OCI-LY7 (cell line): ENCODE data around the gene EIF3K. TPM values are rescaled to one million over a fixed set of nuclear protein-coding genes. Genes with fewer than 3 reads are reported as not detected.
A peak's percentile ranks its signal among the peaks of the same experiment; 100 is the strongest.

Experiments used
- BruUV-seq: library from RNA; stranded (reverse); fragments of 400-500 nt; replicated peaks from 2 replicates; lab custom pipeline; 2021; lab: Mats Ljungman, UMichigan
- CTCF ChIA-PET: fragments of 300-600 bp; sonication (Branson Sonifier 250); formaldehyde crosslinking; loops from one replicate; lab custom pipeline; 2022; ENCODE audit warnings: antibody characterized with exemption; ENCODE audit not compliant: unreplicated experiment; lab: Charles Lee
- POLR2A ChIA-PET: fragments of 300-600 bp; sonication (Branson Sonifier 250); formaldehyde crosslinking; loops from one replicate; lab custom pipeline; 2022; ENCODE audit warnings: antibody characterized with exemption; lab: Charles Lee
- DNase-seq: peaks from one replicate; pipeline ENCODE4 v3.0.0-alpha.2; 2015; ENCODE audit warnings: low spot score
- H2AFZ ChIP-seq: fragments of 200-600 bp; sonication (generic), shearing (Covaris generic); 2 replicates; pipeline ENCODE4 v1.6.1; 2014; ENCODE audit warnings: mild to moderate bottlenecking, antibody characterized with exemption, low read length, moderate library complexity
- H3K27ac ChIP-seq: fragments of 200-600 bp; sonication (generic); 2 replicates; pipeline ENCODE4 v1.5.1; 2014; ENCODE audit warnings: mixed run types, low read depth, mild to moderate bottlenecking, moderate library complexity, low read length, inconsistent platforms; ENCODE audit not compliant: poor library complexity, severe bottlenecking
- H3K36me3 ChIP-seq: fragments of 200-600 bp; sonication (generic); 2 replicates; pipeline ENCODE4 v1.6.1; 2014; ENCODE audit warnings: mild to moderate bottlenecking, antibody characterized with exemption, low read length, moderate library complexity, mixed read lengths; ENCODE audit not compliant: insufficient read depth
- H3K4me1 ChIP-seq: fragments of 200-600 bp; sonication (generic); 2 replicates; pipeline ENCODE4 v1.5.1; 2014; ENCODE audit warnings: mild to moderate bottlenecking, low read length; ENCODE audit not compliant: insufficient read depth, poor library complexity, severe bottlenecking
- H3K4me2 ChIP-seq: fragments of 200-600 bp; sonication (generic); 2 replicates; pipeline ENCODE4 v1.6.1; 2014; ENCODE audit warnings: mild to moderate bottlenecking, low read length
- H3K4me3 ChIP-seq: fragments of 200-600 bp; sonication (generic); 2 replicates; pipeline ENCODE4 v1.5.1; 2014; ENCODE audit warnings: mild to moderate bottlenecking, low read depth, low read length; ENCODE audit not compliant: poor library complexity, severe bottlenecking
- H3K79me2 ChIP-seq: fragments of 200-600 bp; sonication (generic); 2 replicates; pipeline ENCODE4 v1.6.1; 2016; ENCODE audit warnings: low read depth, mild to moderate bottlenecking, low read length, moderate library complexity, mixed read lengths; ENCODE audit not compliant: insufficient read depth
- H3K9me2 ChIP-seq: fragments of 200-600 bp; sonication (generic); 2 replicates; pipeline ENCODE4 v1.6.1; 2016; ENCODE audit warnings: mild to moderate bottlenecking, low read length, mixed read lengths; ENCODE audit not compliant: insufficient read depth
- H3K9me3 ChIP-seq: fragments of 200-600 bp; sonication (generic); 2 replicates; pipeline ENCODE4 v1.6.1; 2014; ENCODE audit warnings: mild to moderate bottlenecking, mixed run types, low read length, mixed read lengths
- H4K20me1 ChIP-seq: fragments of 200-600 bp; sonication (generic); 2 replicates; pipeline ENCODE4 v1.6.1; 2014; ENCODE audit warnings: mild to moderate bottlenecking, antibody characterized with exemption, low read length, moderate library complexity, mixed read lengths; ENCODE audit not compliant: insufficient read depth
- EZH2phosphoT487 ChIP-seq: fragments of 200-600 bp; sonication (generic); IDR thresholded peaks from 2 replicates; pipeline ENCODE4 v1.6.1; 2018; ENCODE audit warnings: low read depth, borderline replicate concordance, mild to moderate bottlenecking, mixed run types, antibody characterized with exemption, low read length, moderate library complexity, mixed read lengths
- intact Hi-C: fragments of 100-400 bp; cut with micrococcal nuclease; formaldehyde crosslinking; loops from one replicate; pipeline ENCODE4 v1.10.0; 2022; ENCODE audit not compliant: unreplicated experiment
- total RNA-seq, 2 experiments: library from RNA; depleted of rRNA in 1 of 2; stranded (reverse); fragments of >200 nt in 1 of 2; shearing (Covaris generic) in 1 of 2; gene quantifications; 2 replicates each; pipeline ENCODE4 v1.2.3, GENCODE V29; 2014 to 2022
- TF ChIP-seq, protein P1 (sequence below): fragments of 200-600 bp; sonication (generic); conservative IDR thresholded peaks from 2 replicates; pipeline ENCODE4 v1.5.1; 2014; ENCODE audit warnings: mild to moderate bottlenecking, antibody characterized with exemption, low read length, moderate library complexity, mixed read lengths

EIF3K gene
- total RNA-seq, 2 experiments from 2014 or later = 321 to 364 TPM

DNA sequence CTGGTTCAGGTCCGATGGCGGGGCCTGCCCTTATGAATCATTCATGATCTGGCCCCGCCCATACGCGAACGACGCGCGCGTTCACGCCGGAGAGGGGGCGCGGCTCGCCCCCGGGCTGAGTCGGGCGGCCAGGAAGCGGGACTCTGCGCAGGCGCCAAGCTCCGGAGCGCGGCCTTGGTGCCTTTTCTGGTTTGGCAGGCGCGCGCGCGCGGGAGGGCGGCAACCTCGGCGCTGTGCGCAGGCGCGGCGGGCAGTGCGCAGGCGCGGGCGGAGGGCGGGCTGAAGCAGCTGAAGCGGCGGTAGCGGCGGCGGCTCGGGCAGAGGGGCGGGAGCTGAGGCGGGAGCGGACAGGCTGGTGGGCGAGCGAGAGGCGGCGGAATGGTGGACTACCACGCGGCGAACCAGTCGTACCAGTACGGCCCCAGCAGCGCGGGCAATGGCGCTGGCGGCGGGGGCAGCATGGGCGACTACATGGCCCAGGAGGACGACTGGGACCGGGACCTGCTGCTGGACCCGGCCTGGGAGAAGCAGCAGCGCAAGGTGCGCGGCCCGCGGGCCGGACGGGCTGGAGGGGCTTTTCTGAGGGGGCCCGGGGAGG is 28.5 kb downstream of the EIF3K start, which contains the start of gene ACTN4:
Gene ACTN4, plus strand, starts transcription at position 282 of the 598 bp plus-strand sequence. Its CDS starts 97 bp downstream, at position 379.
- Histone ChIP-seq H3K4me2 (peak within 1 kb of the TSS; percentile 95), H3K4me1 (peaks cover 18% of the 10 kb centered on the region), H4K20me1 (peaks cover 20% of the 10 kb centered on the region), H3K36me3 (peaks cover 3% of the 10 kb centered on the region; the same call in 1 of the 2 replicates), H3K9me3 (no peaks in the 10 kb centered on the region), H3K4me3 (peak within 1 kb of the TSS; percentile 99), H3K9me2 (no peaks in the 10 kb centered on the region), H3K27ac (peak within 1 kb of the TSS; percentile 35), H2AFZ (peak within 1 kb of the TSS; percentile 58), H3K79me2 (peaks cover 46% of the 10 kb centered on the region)
- ChIA-PET POLR2A (interaction anchor here (0.6 to 1.5 kb wide), 8 partner anchors 10 to 395 kb away, joined by 3 to 13 read pairs (median 4); partner anchors contain the start of genes EIF3K and MAP4K1), CTCF (interaction anchor here (0.6 to 1.2 kb wide), 4 partner anchors 9 to 222 kb away, joined by 3 read pairs; no protein-coding TSS in a partner anchor)
- no TSS peak for BruUV-seq
- TF ChIP-seq, protein P1, sequence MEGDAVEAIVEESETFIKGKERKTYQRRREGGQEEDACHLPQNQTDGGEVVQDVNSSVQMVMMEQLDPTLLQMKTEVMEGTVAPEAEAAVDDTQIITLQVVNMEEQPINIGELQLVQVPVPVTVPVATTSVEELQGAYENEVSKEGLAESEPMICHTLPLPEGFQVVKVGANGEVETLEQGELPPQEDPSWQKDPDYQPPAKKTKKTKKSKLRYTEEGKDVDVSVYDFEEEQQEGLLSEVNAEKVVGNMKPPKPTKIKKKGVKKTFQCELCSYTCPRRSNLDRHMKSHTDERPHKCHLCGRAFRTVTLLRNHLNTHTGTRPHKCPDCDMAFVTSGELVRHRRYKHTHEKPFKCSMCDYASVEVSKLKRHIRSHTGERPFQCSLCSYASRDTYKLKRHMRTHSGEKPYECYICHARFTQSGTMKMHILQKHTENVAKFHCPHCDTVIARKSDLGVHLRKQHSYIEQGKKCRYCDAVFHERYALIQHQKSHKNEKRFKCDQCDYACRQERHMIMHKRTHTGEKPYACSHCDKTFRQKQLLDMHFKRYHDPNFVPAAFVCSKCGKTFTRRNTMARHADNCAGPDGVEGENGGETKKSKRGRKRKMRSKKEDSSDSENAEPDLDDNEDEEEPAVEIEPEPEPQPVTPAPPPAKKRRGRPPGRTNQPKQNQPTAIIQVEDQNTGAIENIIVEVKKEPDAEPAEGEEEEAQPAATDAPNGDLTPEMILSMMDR = no peak
- no peak for TF ChIP-seq EZH2phosphoT487
- DNase-seq = peak; percentile 97
- intact Hi-C loops = no loop called here

DNA sequence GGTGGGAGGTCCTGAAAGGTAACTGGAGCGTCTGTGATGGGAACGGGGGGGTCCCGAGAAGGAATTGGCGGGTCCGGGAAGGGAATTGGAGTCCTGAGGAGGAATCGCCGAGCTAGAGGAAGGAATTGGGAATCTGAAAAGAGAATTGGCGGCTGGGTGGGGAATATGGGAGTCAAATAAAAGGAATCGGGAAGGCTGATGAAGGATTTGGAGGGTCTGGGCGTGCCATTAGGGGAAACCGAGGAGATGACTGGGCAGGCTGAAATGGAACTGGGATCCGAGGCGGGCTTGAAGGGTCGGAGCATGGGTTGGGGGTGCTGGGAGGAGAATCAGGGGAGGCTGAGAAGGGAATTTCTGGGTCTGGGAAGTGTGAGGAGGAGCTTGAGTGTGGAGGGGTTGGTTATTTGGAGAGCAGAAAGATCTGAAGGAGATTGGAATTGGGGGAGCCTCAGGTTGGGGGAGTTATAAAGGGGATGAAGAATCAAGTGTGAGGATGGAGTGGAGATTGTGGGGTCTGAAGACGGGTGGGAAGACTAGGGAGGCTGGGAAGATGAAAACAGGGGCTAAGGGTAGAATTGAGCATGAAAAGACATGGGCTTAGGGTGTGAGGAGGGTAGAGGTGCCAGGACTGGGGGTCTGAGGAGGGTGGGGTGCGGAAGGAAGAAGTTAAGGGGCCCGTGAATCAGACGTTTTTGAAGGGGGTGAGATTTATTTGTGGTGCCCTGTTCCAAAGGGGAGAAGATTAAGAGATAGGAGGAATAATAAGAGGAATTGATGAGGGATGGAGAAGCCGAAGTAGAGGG is 29.2 kb downstream of the EIF3K start:
- Histone ChIP-seq H4K20me1 (peaks cover 21% of the 10 kb centered on the region), H2AFZ (0 out of 2 replicates have a peak overlapping the region, but pooled peaks have one; percentile 24), H3K4me3 (peak overlapping the region; percentile 99), H3K36me3 (peaks cover 4% of the 10 kb centered on the region; the same call in 1 of the 2 replicates), H3K4me2 (peak overlapping the region; percentile 95), H3K79me2 (peaks cover 49% of the 10 kb centered on the region), H3K9me3 (no peaks in the 10 kb centered on the region), H3K9me2 (no peaks in the 10 kb centered on the region), H3K27ac (peak overlapping the region; percentile 35), H3K4me1 (peaks cover 18% of the 10 kb centered on the region)
- TF ChIP-seq EZH2phosphoT487 = no peak
- TF ChIP-seq, protein P1 = no peak
- POLR2A ChIA-PET = interaction anchor here (0.7 to 1.5 kb wide), 9 partner anchors 9 to 395 kb away, joined by 3 to 13 read pairs (median 4); partner anchors contain the start of genes EIF3K and MAP4K1
- DNase-seq = no peak
- BruUV-seq = no TSS peak
- CTCF ChIA-PET = interaction anchor here (0.6 kb wide), 2 partner anchors 96 to 223 kb away, joined by 3 read pairs; no protein-coding TSS in a partner anchor
- intact Hi-C loops = no loop called here
